ENCODE data around the gene KLC1. TPM values are rescaled to one million over a fixed set of nuclear protein-coding genes. Genes with fewer than 3 reads are reported as not detected.

The KLC1 gene
- total and polyA plus RNA-seq, 2 of the 13 experiments (the other 11 are each of a cell fraction or from before 2014, with no cell fraction given) = 53.2 to 63.5 TPM

GRCh38 chr14:103726474-103726873 is 97.5 kb downstream of the KLC1 start (continued):
- TF ChIP-seq TAF15 (IDR thresholded peaks at IDR 0.05; ENCODE audit: low read depth, low read length, poor library complexity, severe bottlenecking) = no peak

- POLR2A ChIA-PET = no interaction called here
Observed at GRCh38 chr14:103727313-103727980, 98.4 kb downstream of the KLC1 start.

More at GRCh38 chr14:103727313-103727980, 98.4 kb downstream of the KLC1 start:
- Histone ChIP-seq H3K4me3 (replicated peaks in 1 of 3; ENCODE audit: insufficient read depth in 1 of 3, low read depth in 2 of 3, low read length in 3 of 3) (no peak overlapping the region), H3K79me2 (ENCODE audit: insufficient read depth, low read length) (peaks cover 25% of the 10 kb centered on the region), H2AFZ (ENCODE audit: low read length) (no peak overlapping the region), H3K27ac (ENCODE audit: extremely low read length, insufficient read depth, low read length) (no peak overlapping the region), H3K9me3 (ENCODE audit: low read length) (no peaks in the 10 kb centered on the region), H3K9ac (ENCODE audit: insufficient read depth, low read depth, low read length) (no peak overlapping the region), H3K4me2 (ENCODE audit: low read depth, low read length) (no peak overlapping the region), H4K20me1 (ENCODE audit: insufficient read depth, low read length) (no peaks in the 10 kb centered on the region), H3K27me3 (ENCODE audit: control insufficient read depth in 1 of 2, insufficient read depth in 2 of 2, low read length in 2 of 2) (no peaks in the 10 kb centered on the region), H3K4me1 (ENCODE audit: insufficient read depth, low read length) (no peaks in the 10 kb centered on the region), H3K36me3 (replicated peaks in 1 of 2; ENCODE audit: control insufficient read depth in 1 of 2, insufficient read depth in 2 of 2, low read length in 2 of 2) (peaks cover 14 to 40% of the 10 kb centered on the region in 2 experiments)
- intact Hi-C loops (cut with micrococcal nuclease; ENCODE audit: unreplicated experiment) (no loop called here), in situ Hi-C loops (cut with HindIII; ENCODE audit: extremely low pct_ligation_motif_present, low pct_unique_long_range_greater_than_20kb) (no loop called here)
- CTCF ChIA-PET (ENCODE audit: low intra/inter-chr PET ratio, low total read pairs) = no interaction called here
- ATAC-seq (no peak), FAIRE-seq (no peak), DNase-seq (ENCODE audit: low spot score) (no peak)
- TF ChIP-seq THRA (CRISPR knock-in tag; IDR thresholded peaks at IDR 0.05; ENCODE audit: borderline replicate concordance) = no peak
- no peak for TF ChIP-seq ZSCAN5A (CRISPR knock-in tag; IDR thresholded peaks at IDR 0.05; ENCODE audit: borderline replicate concordance)
- TF ChIP-seq SP5 (CRISPR knock-in tag; IDR thresholded peaks at IDR 0.05; ENCODE audit: borderline replicate concordance, low read depth) = no peak
- TF ChIP-seq SALL1 (CRISPR knock-in tag; IDR thresholded peaks at IDR 0.05) = no peak
- no peak for TF ChIP-seq ZFX (CRISPR knock-in tag; IDR thresholded peaks at IDR 0.05; ENCODE audit: low read depth)
- no peak for TF ChIP-seq EP300 (IDR thresholded peaks at IDR 0.05; ENCODE audit: low read depth in 2 of 2, low read length in 2 of 2)
- TF ChIP-seq EP300 (CRISPR knock-in tag; IDR thresholded peaks at IDR 0.05; ENCODE audit: borderline replicate concordance) = no peak
- no peak for TF ChIP-seq MYC (CRISPR knock-in tag; IDR thresholded peaks at IDR 0.05; ENCODE audit: borderline replicate concordance)
- TF ChIP-seq SRSF9 (IDR thresholded peaks at IDR 0.05; ENCODE audit: borderline replicate concordance, insufficient read depth, low read depth, low read length, poor library complexity, severe bottlenecking) = no peak
- no peak for TF ChIP-seq RFX5 (IDR thresholded peaks at IDR 0.05; ENCODE audit: low read depth, low read length)
- TF ChIP-seq MED1 (CRISPR knock-in tag; IDR thresholded peaks at IDR 0.05) = no peak
- TF ChIP-seq U2AF1 (optimal IDR thresholded peaks at IDR 0.05; ENCODE audit: low read depth, low read length) = no peak
- no peak for TF ChIP-seq ZNF143 (CRISPR knock-in tag; IDR thresholded peaks at IDR 0.05)
- WGBS (ENCODE audit: low lambda C conversion rate) = 98% methylated on average over 20 of the region's 53 CpGs
- no TSS peak for BruUV-seq (replicated peaks)

Data from HepG2 (cell line).